CD4-positive, alpha-beta T cell treated with Interleukin-15 for 4 hours (primary cell): Measurements from ENCODE around the gene TIFAB.
"Not testable (repeated sequence)": the region's sequence is repeated elsewhere in the genome, so short reads cannot be mapped to it uniquely, and the experiment has no call there.

Experiments
- DNase-seq: peaks from one replicate; pipeline ENCODE4 v3.0.0-alpha.2; 2020; ENCODE audit warnings: low spot score

Gene TIFAB, protein sequence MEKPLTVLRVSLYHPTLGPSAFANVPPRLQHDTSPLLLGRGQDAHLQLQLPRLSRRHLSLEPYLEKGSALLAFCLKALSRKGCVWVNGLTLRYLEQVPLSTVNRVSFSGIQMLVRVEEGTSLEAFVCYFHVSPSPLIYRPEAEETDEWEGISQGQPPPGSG

DNA sequence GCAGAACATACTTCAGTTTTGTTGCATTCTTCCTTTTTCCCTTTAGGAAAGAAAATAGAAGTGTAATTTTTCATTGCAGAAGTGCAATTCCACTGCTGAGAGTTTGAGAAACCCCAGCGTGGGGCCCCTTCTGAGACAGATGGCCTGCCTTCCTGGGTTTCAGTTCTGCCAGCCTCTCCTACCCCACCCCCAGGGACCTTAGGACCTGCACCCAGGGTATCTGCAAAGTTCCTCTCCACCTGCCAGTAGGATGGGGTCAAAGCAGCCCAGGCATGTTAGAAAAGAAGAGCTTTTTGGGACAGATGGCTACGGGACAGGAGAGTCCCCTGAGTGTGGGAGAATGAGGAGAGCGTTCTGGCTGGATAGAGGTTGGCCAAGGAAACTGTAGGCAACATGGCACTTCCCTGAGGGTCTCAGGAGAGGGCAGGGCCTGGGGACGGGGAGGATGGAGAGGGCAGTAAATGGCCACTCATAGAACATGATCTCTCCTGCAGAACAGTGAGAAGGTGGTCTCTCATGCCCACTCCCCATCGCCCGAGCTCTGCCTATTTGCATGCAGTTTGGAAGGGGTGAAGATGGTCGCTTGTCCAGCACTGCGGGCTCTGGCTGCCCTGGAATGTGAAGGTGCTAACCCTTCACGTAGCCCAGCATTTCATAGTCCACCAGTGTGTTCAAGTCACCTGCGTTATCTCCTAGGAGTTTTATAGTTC, at the start of gene TIFAB:
Gene TIFAB (minus strand): TSS at position 31 of the 710 bp plus-strand sequence. CDS start 2,412 bp downstream, outside the sequence.
- no peak for DNase-seq

DNA sequence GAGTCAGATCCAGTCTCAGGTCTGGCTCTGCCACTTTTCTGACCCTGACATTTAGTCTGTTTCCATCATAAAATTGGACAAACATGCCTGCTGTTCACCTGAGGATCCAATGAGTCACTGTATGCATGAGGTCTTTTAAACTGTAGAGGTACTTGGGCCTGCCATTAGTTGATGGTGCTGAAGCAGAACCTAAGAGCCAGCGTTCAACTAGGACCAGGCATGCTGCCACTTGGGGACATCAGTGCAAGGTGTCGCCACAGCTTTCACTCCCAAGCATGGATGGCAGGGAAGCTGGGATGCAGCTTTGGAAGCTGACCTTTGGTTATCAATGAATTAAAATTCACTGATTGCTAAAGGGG, 46.5 kb upstream of the TIFAB start:
- DNase-seq: no peak

DNA sequence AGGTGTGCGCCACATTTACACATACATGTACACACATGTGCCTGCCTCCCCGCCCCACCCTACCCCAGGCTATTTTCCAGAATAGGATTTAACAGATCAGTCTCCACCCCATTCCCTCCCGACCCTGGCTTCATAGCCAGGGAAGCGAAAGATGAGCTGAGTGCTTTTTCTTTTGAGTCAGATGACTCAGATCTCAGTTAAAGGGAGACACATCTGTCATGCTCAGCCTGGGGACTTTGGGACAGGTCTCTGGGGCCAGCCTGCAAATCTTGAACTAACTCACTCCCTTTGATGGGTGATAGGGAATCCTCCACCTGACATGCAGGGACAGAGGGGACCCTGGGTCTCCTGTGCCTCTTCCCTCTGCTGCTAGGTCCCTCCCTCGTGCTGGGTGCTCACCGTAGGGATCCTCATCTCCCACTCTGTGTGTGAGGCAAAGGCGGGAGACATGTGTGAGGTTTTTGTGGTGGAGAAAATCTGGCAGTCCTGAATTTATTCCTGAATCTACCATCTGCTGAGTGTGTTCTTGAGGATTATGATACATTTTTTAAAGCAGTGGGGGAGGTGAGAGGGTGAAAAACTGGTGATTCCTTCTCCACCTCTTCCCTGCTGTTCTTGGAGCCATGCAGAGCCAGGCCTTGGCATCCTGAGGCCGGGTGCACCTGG, 46.0 kb upstream of the TIFAB start:
- DNase-seq: no peak

DNA sequence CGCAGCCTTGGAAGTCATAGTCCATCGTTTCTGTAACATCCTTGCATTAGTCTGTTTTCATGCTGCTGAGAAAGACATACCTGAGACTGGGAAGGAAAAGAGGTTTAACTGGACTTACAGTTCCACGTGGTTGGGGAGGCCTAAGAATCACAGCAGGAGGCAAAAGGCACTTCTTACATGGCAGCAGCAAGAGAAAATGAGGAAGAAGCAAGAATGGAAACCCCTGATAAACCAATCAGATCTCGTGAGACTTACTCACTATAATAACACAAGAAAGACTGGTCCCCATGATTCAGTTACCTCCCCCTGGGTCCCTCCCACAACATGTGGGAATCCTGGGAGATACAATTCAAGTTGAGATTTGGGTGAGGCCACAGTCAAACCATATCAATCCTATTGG, 43.4 kb upstream of the TIFAB start:
- DNase-seq: not testable (repeated sequence)

DNA sequence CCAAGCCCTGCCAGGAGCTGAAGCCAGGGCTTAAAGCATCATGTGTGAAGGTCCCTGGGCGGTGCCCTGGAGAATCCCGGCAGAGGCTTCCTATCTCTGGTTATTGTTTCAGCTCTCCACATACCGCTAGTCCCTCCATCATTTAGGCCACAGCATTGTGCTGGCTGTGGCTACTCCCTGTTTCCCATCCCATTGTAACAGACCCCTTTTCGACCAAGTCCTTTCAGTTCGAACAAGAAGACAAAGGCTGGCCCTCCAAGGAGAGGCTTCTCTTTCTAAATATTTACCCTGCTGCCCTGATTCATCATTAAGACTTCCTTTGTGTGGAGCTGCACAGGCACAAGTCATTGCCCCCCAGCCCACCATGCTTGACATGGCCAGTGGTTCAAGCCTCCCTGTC, 42.0 kb upstream of the TIFAB start:
- no peak for DNase-seq

DNA sequence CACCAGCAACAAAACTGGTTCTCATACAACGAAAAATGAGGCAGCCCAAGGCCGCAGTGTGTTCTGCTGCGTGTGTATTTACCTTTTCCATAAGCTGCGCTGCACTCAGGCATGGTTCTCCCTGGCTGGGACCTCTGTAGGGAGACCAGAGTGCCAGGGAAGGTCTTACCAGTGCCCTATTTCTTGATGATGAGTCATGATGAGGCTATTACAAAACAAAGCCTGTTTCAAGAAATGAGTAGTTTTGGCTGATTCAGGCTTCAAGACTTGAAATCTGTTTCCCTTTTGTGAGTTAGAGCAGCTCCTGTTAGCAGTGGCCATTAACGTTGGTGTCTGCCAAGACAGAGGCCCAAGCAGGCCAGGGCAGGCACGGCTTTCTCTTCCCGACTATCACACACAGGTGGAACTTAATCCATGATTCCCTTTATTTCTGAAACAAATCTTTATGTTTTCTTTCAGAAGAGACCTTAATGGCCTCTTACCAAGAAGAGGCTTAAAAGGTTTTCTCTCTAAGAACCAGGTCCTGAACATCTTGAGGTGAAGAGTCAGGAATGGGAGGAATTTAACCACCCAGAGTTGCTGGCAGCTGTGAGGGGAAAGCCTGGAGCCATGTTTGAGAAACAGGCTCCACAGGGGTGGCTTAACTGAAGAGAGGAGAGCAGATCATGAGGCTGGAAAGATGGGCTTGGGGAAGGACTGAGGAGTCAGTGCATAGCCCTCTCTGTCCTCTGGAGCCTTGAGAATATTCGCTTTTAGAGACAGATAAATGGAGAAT, 41.4 kb upstream of the TIFAB start:
- no peak for DNase-seq

DNA sequence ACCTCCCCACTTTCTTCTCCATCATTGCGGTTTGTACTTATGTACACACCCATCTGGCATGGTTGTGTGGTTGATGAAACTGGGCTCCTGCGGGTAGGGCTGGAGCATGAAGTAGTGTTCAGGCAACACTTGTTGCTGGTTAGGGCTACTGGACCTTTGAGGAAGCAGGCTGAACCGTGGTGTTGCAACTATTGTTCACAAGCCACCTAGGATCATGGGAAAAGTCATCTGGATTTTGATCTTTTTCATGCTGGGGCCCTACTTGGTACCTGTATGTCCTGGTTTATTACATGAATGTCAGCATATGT, 40.1 kb upstream of the TIFAB start:
- no peak for DNase-seq

DNA sequence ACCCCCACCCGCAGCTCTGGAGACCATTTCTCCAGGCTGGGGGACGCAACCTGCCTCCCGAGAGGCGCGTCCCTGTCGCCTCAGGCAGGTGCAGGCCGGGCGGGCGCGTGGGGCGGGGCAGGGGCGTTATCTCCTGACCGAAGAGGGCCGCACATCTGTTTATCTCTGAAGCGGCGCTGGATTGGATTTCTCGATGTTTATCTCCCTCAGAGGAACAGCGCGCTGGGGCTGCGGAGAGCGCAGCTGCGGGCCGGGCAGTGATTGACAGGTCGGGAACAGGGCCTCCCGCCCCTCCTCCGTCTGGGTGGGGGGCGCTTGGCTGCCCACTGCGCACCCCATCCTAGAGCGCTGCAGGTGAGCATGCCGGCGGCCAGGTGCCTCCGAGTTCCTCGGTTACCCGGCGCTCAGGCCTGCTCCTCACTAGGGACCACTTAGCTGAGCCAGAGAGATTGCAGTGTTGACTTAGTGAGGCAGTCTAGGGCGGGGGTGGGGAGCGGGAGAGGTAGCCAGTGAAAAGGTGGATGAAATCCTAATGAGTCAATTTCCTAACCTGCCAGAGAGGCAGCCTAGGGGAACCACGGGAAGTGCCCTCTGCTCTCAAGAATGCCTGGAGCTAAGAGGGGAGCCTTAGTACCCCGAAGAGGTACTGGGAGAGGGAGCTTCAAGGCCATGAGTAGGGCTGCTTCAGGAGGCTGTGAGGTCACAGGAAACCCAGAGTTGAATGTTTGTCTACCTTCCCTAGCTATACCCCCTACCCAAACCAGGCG, 39.6 kb upstream of the TIFAB start:
- no peak for DNase-seq

DNA sequence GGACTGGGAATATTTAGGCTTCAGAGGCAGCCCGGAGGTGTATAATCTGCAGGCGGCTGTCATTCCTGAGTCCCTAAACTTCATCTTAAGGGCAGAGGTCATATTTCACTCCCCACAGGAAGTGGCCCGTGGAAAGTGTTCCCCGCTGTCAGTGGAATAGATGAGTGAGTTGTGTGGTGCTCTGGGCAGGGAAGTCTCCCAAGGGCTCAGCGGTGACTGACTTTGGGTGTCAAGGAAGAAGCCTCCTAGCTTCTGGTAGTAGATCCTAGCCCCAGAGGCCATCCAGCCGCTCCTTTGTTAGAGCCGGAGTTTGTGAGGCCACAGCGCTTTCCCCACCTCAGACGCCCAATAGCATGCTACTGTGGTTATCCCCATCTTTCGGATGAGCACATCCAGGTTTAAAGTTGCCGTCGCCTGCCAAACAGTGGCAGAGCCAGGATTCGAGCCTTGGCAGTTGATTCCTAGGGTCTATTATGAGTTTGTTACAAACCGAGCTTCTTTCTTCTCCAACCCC, 38.9 kb upstream of the TIFAB start:
- DNase-seq: no peak

DNA sequence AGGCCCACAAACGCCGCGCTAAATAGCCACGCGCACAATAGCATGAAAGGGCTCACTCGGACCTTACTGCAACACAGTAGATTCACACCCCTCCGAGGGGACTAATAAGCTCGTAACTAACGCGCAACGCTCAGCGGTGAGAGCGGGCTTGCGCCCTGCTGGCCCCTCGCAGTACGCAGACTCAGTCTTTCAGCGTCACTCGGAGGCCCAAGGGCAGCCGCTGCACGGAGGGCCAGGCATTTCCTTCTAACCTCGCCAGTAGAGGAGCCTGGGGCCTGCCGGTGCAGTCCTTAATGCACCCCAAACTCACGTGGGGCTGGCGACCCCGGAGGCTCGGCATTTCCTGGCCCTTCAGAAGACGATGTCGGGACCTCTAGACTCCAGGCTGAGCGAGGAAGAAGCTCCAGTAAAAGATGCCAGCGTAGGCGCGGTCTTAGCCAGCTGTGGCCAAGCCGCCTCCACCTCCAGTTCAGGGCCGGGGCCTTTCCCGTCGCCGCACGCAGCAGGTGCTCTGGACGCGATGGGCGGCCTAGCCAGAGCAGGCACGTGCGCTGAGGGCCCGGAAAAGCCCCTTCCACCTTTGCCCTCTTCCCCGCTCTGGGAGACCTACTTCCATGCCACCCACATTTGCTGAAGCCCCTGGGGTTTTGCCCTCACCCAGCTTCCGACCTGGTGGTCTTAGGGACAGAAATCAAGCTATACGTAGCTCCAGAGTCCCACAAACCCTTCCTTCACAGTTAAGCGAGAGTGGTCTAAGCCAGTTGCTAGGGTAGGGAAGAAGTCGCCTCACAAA, 38.3 kb upstream of the TIFAB start:
- no peak for DNase-seq

DNA sequence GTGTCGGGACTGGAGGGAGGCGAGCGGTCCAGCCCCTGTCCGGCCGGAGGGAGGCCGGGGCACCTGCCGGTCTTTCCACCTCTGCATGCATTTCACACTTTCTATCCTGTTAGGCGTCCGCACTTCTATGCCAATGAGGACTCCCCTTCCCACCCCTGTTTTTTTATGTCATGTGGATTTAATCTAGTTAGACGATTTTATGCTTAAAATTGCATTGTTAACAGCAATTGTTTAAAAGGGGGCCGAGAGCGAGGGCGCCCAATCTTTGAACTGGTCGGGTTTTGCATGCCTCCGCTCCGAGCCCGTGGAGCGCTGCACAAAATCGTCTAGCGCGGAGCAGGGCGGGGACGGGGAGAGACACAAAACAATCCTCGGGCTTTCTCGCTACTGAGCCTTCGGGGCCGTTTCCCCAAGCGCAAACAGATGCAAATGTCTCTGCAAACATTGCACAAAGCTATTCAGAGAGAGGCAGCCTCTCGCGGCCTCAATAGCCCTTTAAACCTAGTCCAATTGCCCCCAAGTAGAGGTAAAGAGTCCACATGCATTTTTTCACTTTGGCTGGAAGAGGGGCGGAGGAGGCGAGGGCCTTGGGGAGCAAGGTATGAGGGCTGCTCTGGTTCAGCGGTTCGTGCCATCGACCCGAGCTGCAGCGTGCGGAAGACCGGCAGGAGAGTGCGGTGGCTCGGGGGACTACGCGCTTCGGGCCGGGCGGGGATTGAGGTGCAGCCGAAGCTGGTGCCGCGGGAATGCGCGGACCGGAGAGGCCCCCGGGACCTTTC, 37.5 kb upstream of the TIFAB start:
- DNase-seq: no peak

DNA sequence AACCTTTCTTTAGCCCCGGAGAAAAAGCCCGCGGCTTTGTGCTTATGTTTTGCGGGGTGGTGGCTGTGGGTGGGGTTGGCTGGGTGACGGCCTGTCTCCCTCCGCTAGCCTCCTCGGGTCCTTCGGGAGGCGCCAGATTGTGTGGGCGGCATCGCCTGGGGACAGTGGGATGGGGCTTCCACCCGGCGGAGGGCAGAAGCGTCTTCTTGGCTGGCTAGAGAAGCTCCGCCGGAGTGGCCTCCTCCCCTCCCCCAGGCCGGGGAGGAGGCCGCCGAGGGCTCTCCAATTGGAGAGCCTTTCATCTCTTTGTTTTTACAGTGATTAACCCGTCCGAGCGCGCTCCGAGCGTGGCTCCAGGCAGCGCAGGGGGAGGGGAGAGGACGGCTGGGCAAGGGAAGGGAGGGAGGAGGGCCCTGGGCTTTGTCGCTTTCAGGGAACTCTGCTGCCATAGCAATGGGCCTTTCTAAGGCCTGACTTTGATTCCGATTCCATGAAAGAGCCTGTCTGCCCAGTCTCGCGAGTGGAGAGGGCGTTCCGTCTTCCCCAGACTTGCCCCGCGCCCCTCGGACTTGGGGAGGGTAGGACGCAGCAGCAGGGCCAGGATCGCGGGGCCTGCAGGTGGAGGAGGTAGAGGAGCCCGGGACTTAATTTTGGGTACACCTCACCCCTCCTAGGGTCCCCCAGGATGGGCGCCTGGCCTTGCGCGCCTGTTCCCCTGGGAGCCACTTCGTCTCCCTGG, 36.7 kb upstream of the TIFAB start:
- no peak for DNase-seq

DNA sequence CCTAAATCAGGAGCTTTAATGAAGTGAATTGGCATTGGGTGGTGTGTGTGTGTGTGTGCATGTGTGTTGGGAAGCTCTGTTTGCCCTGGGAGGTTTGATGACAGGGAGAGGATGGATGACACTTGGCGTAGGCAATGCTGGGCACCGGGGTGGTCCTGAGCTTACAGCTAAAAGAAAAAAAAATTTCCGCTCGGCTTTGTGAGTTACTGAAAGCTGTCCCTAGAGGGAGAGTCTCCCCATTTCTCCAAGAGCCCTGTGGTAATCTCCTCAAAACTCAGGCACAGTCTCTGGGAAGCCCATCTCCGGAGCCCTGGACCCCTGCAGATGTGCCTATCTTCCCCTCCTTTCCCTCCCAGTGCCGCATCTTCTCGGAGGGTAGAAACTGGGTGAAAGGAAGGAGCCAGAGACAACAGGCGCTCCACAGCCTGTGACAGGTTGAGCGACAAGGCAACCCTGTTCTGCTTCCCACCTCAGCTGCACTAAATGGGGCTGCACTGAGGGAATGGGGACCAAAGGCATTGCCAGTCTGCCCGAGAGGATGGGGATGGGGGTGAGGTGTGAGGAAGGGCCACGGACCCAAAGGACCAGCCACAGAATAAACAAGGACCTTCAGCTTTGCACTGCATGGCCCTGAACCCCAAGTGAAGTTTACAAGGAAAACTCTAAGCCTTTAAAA, 35.8 kb upstream of the TIFAB start:
- DNase-seq: no peak

DNA sequence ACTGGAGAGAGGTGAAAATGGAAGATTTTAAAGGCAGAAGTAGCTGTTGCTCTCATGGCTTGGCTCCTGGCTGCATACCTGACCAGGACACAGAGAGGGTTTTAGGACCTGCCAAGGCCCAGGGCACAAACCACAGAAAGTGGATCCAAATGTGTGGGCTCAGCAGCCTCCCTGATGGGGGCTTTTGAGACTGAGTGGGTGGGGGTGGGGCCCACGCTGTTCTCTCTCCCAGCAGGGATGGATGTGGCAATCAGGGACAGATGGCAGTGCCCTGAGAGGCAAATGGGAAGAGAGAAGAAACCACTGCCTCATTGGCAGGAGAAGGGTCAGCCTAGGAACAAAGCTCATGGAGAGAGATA, 34.9 kb upstream of the TIFAB start:
- DNase-seq: no peak

DNA sequence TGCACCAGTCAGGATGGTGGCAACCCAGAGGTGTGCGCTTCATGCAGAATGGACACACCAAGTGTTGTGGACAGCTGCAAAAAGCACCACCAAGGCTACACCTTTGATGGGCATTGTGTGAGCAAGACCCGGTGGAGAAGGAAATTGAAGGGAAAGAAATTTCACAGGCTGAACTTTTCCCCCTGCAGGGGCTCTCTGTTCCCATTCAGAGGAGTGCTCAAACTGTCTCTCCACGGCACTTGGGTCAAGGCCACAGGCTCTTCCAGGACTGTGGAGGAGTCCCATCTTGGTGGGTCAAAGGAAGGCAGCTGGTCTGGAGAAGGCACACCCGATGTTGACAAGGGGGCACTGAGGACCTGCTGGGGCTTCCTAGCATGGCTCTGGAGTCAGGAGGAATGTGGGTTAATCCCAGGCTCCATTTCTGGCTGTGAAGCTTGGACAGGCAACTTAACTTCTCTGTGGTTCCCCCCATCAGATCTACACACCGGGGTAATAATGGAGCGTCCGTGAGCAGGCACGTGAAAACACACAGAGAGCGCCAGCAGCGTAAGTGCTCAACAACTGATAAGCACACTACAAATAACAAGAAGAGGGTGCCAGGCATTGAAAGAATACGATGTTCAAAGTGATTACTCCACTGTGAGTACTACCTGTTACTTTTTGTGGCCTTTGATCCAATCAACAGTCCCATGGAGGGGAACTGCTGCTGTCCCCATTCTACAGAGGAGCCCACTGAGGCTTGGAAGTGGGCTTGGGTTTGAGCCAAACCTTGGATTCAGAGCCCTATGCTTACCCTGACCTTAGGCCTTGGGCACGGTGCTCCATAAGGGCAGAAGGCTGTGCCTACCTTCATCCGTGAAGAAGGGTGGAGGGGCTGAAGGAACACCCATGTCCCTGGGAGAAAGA, 34.2 kb upstream of the TIFAB start:
- DNase-seq: no peak

DNA sequence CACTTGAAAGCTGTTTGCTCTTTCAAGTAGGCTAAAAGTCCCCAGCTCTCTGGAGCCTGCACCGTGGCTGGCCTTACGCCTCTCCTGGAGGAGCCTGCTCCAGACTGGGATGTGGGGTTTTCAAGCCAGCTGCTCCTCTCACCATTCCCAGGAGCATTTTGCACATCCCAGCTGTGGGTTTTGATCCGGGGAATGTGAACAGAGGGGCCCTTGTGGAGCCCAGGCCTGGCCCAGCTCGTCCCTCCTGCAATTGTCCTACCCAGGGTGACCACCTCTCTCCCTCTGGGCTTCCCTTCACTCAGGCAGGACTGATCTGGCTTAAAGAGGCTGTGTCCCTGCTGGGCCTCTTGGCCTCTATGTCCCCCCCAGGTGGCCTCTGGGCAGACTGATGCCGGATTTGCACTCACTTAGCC, 32.5 kb upstream of the TIFAB start:
- DNase-seq: no peak

DNA sequence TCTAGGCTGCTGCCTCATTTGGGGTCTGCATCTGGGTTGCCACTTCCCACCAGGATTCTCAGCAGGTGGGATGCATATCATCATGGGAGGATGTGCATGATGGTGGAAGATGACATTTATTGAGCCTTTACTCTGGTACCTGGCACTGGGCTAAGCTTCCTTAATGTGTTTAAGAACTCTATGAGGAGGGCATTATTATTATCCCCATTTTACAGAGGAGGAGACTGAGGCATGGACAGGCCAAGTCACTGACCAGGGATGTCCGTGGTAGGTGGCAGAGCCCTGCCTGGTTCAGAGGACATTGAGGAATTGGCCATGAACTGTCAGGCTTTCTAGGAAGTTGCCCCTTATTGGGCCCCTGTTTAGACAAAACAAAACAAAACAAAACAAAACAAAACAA, 31.1 kb upstream of the TIFAB start:
- DNase-seq: no peak

DNA sequence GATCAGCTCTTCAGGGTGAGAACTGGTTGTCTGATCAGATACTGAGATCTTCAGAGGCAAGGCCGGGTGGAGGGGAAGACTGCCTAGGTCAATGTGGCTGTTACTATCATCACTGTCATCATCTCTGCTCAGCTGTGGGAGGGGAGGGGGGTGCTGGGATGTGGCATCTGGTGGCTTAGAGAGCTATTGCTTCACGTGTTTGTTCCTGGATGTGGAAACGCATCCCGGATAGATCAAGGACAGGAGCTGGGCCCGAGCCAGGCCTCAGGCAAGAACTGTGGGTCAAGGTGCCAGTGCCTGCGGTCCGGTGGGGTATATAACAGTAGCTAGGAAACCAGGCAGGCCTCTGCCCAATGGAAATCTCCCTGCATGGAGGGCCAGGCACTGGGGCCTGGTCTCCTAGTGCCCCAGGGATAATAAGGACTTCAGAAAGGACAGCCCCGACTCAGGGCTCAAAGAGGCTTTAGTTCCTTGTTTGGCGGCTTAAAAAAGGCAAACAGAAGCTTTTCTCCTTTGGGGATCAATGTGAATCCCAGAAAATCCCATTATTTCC, 30.3 kb upstream of the TIFAB start:
- DNase-seq: no peak
